Keratinocyte (primary cell): ENCODE data around the gene CD36. TPM values are rescaled to one million over a fixed set of nuclear protein-coding genes. Genes with fewer than 3 reads are reported as not detected.

Experiments
- DNase-seq: peaks from one replicate; pipeline ENCODE4 v3.0.0-alpha.2; 2011; ENCODE audit warnings: low read depth, missing footprints, low spot score
- FAIRE-seq: peaks from 2 replicates; lab custom pipeline; 2011; peaks lifted over from hg19 to GRCh38; lab: Jason Lieb, UNC
- H2AFZ ChIP-seq: 2 replicates; pipeline ENCODE4 v1.6.0; 2012; ENCODE audit warnings: low read length, control low read depth, inconsistent platforms; ENCODE audit not compliant: control insufficient read depth
- H3K27ac ChIP-seq: 2 replicates; pipeline ENCODE4 v1.5.1; 2011; ENCODE audit warnings: low read length; ENCODE audit not compliant: control insufficient read depth, insufficient read depth
- H3K27me3 ChIP-seq: 3 replicates; pipeline ENCODE4 v1.6.0; 2011; ENCODE audit warnings: low read length; ENCODE audit not compliant: control insufficient read depth, insufficient read depth; ENCODE audit errors: extremely low read depth
- H3K36me3 ChIP-seq, 2 experiments: 2 replicates in 1 of 2; 3 replicates in 1 of 2; pipeline ENCODE4 v1.5.1; 2011; ENCODE audit warnings: low read length in 2 of 2, mild to moderate bottlenecking in 1 of 2; ENCODE audit not compliant: control insufficient read depth in 2 of 2, insufficient read depth in 2 of 2; ENCODE audit errors: extremely low read depth in 1 of 2
- H3K4me1 ChIP-seq: 3 replicates; pipeline ENCODE4 v1.5.1; 2011; ENCODE audit warnings: low read length; ENCODE audit not compliant: control insufficient read depth, insufficient read depth; ENCODE audit errors: extremely low read depth
- H3K4me2 ChIP-seq: 3 replicates; pipeline ENCODE4 v1.6.0; 2011; ENCODE audit warnings: low read depth, low read length; ENCODE audit not compliant: control insufficient read depth, insufficient read depth; ENCODE audit errors: extremely low read depth
- H3K4me3 ChIP-seq, 3 experiments: fragments of 200-600 bp in 1 of 3; sonication (generic) in 1 of 3; 2 replicates in 2 of 3; 3 replicates in 1 of 3; pipeline ENCODE4 v1.5.1; 2011 to 2016; ENCODE audit warnings: low read length in 3 of 3, mild to moderate bottlenecking in 3 of 3, control low read depth in 2 of 3, inconsistent platforms in 1 of 3, low read depth in 1 of 3, mixed read lengths in 1 of 3, mixed run types in 1 of 3, moderate library complexity in 1 of 3; ENCODE audit not compliant: control insufficient read depth in 2 of 3, insufficient read depth in 2 of 3; ENCODE audit errors: extremely low read depth in 1 of 3
- H3K79me2 ChIP-seq: 2 replicates; pipeline ENCODE4 v1.6.0; 2012; ENCODE audit warnings: low read length; ENCODE audit not compliant: control insufficient read depth, insufficient read depth
- H3K9ac ChIP-seq: 3 replicates; pipeline ENCODE4 v1.6.0; 2011; ENCODE audit warnings: low read length; ENCODE audit not compliant: control insufficient read depth, insufficient read depth; ENCODE audit errors: extremely low read depth
- H3K9me1 ChIP-seq: 3 replicates; pipeline ENCODE4 v1.6.0; 2011; ENCODE audit warnings: low read length; ENCODE audit not compliant: control insufficient read depth, insufficient read depth; ENCODE audit errors: extremely low read depth
- H3K9me3 ChIP-seq: 2 replicates; pipeline ENCODE4 v1.5.1; 2012; ENCODE audit warnings: low read depth, low read length; ENCODE audit not compliant: control insufficient read depth
- H4K20me1 ChIP-seq: 3 replicates; pipeline ENCODE4 v1.6.0; 2011; ENCODE audit warnings: low read length; ENCODE audit not compliant: control insufficient read depth, insufficient read depth; ENCODE audit errors: extremely low read depth
- CTCF ChIP-seq, 3 experiments: IDR thresholded peaks in 1 of 3; conservative IDR thresholded peaks in 1 of 3; optimal IDR thresholded peaks in 1 of 3; 2 replicates in 2 of 3; 3 replicates in 1 of 3; pipeline versions ENCODE3 to v1.5.1; 2011; ENCODE audit warnings: low read length in 3 of 3, mild to moderate bottlenecking in 3 of 3, moderate library complexity in 2 of 3, control low read depth in 1 of 3, inconsistent platforms in 1 of 3; ENCODE audit not compliant: insufficient read depth in 2 of 3; ENCODE audit errors: extremely low read depth in 1 of 3
- EZH2 ChIP-seq: IDR thresholded peaks from one replicate; pipeline ENCODE4 v1.6.1; 2012; ENCODE audit warnings: inconsistent platforms, mild to moderate bottlenecking, low read length, moderate library complexity
- dilution Hi-C: fragments of 300-500 bp; cut with MboI; formaldehyde crosslinking; loops from one replicate; pipeline ENCODE4 v1.7.0; 2020; ENCODE audit warnings: low sequenced_read_pairs; ENCODE audit not compliant: extremely low pct_ligation_motif_present
- polyA plus RNA-seq, 5 experiments: library from polyadenylated mRNA; depleted of rRNA in 3 of 5; stranded (reverse) in 3 of 5; stranded (forward) in 1 of 5; unstranded in 1 of 5; fragments of >200 nt; gene quantifications; 1 replicate in 1 of 5; 2 replicates in 3 of 5; 3 replicates in 1 of 5; pipeline versions ENCODE4 v1.2.1 to v1.2.3, GENCODE V29; 2011 to 2012; ENCODE audit warnings: missing spikeins in 2 of 5, low read depth in 1 of 5, low replicate concordance in 1 of 5

CD36 gene
- polyA plus RNA-seq, 1 donor (not counting 4 experiments of a cell fraction or from before 2014, with no cell fraction given) = 0.59 TPM

GRCh38 chr7:80607136-80607535 is 31.3 kb upstream of the CD36 start:
- FAIRE-seq (no peak), DNase-seq (no peak)
- Histone ChIP-seq H3K4me1 (no peaks in the 10 kb centered on the region), H3K79me2 (no peaks in the 10 kb centered on the region), H3K9me3 (no peaks in the 10 kb centered on the region), H3K4me2 (no peak overlapping the region), H3K36me3 (no peaks in the 10 kb centered on the region), H3K9ac (no peak overlapping the region), H3K4me3 (no peak overlapping the region), H4K20me1 (no peaks in the 10 kb centered on the region), H2AFZ (no peak overlapping the region), H3K27me3 (no peaks in the 10 kb centered on the region), H3K9me1 (no peaks in the 10 kb centered on the region), H3K27ac (no peak overlapping the region)
- no peak for TF ChIP-seq CTCF (optimal IDR thresholded peaks at IDR 0.05 in 1 of 3, IDR thresholded peaks at IDR 0.05 in 1 of 3, conservative IDR thresholded peaks at IDR 0.05 in 1 of 3; ENCODE audit: extremely low read depth in 1 of 3, insufficient read depth in 2 of 3, low read length in 3 of 3)
- no peak for TF ChIP-seq EZH2
- dilution Hi-C loops = no loop called here

- TF ChIP-seq CTCF (optimal IDR thresholded peaks at IDR 0.05 in 1 of 3, IDR thresholded peaks at IDR 0.05 in 1 of 3, conservative IDR thresholded peaks at IDR 0.05 in 1 of 3; ENCODE audit: extremely low read depth in 1 of 3, insufficient read depth in 2 of 3, low read length in 3 of 3) (no peak), EZH2 (no peak)
- no peaks in the 10 kb centered on the region for H3K4me1 ChIP-seq
- FAIRE-seq (no peak), DNase-seq (no peak)
- no peak overlapping the region for H3K4me3 ChIP-seq
- no peaks in the 10 kb centered on the region for H3K9me3 ChIP-seq
- no peak overlapping the region for H2AFZ ChIP-seq
- no peaks in the 10 kb centered on the region for H3K36me3 ChIP-seq
- H3K27ac ChIP-seq = no peak overlapping the region
- no peaks in the 10 kb centered on the region for H3K27me3 ChIP-seq
- H3K79me2 ChIP-seq = no peaks in the 10 kb centered on the region
- no peaks in the 10 kb centered on the region for H3K9me1 ChIP-seq
- no peak overlapping the region for H3K4me2 ChIP-seq
- dilution Hi-C loops = no loop called here
- H3K9ac ChIP-seq = no peak overlapping the region
- no peaks in the 10 kb centered on the region for H4K20me1 ChIP-seq
Measured at GRCh38 chr7:80608336-80608735, 30.1 kb upstream of the CD36 start.
